ENCODE measurements around the gene HOXB4.

HOXB4 gene

GRCh38 chr17:48577946-48578615 is at the start of gene HOXB4:
Gene HOXB4, minus strand, starts transcription at chr17:48578350. Its CDS starts 31 bp downstream, at chr17:48578319.
- DNase-seq = peak; percentile 65

- no peak for DNase-seq
Observed at GRCh38 chr17:48627118-48627597, 49.0 kb upstream of the HOXB4 start.

GRCh38 chr17:48626245-48627117 is 48.3 kb upstream of the HOXB4 start, which contains the start of gene HOXB9:
Gene HOXB9, minus strand, starts transcription at chr17:48626358. Its CDS starts 89 bp downstream, at chr17:48626269.
- peak; percentile 31 for DNase-seq

- peak; percentile 26 for DNase-seq
Observed at GRCh38 chr17:48625495-48626244, 47.5 kb upstream of the HOXB4 start.

GRCh38 chr17:48624544-48625494 is 46.7 kb upstream of the HOXB4 start:
- DNase-seq = peak; percentile 27

GRCh38 chr17:48624118-48624517 is 46.0 kb upstream of the HOXB4 start:
- DNase-seq = no peak

GRCh38 chr17:48623583-48623982 is 45.4 kb upstream of the HOXB4 start:
- no peak for DNase-seq

- no peak for DNase-seq
Observed at GRCh38 chr17:48622857-48623256, 44.7 kb upstream of the HOXB4 start.

- DNase-seq = no peak
Observed at GRCh38 chr17:48621410-48622392, 43.6 kb upstream of the HOXB4 start.

- no peak for DNase-seq
Observed at GRCh38 chr17:48620461-48621139, 42.5 kb upstream of the HOXB4 start.

GRCh38 chr17:48619826-48620449 is 41.8 kb upstream of the HOXB4 start:
- DNase-seq = no peak

- peak; percentile 71 for DNase-seq
Observed at GRCh38 chr17:48618256-48618896, 40.2 kb upstream of the HOXB4 start.

- DNase-seq = no peak
Observed at GRCh38 chr17:48617471-48618255, 39.5 kb upstream of the HOXB4 start.

- no peak for DNase-seq
Observed at GRCh38 chr17:48616717-48617470, 38.7 kb upstream of the HOXB4 start.

- no peak for DNase-seq
Observed at GRCh38 chr17:48615963-48616716, 38.0 kb upstream of the HOXB4 start.

Data from NCI-H748 treated with DMSO at 0.1 percent for 48 hours (cell line).